LNCaP clone FGC (cell line): ENCODE measurements around the gene PRKN.

Source experiments
- DNase-seq: peaks from one replicate; pipeline ENCODE4 v3.0.0-alpha.2; 2011; ENCODE audit warnings: low read depth
- H3K4me3 ChIP-seq: 2 replicates; pipeline ENCODE4 v1.5.1; 2011; ENCODE audit warnings: mild to moderate bottlenecking, low read depth, low read length, control low read depth
- CTCF ChIP-seq: IDR thresholded peaks from 2 replicates; pipeline ENCODE4 v1.5.1; 2012; ENCODE audit warnings: mild to moderate bottlenecking; ENCODE audit not compliant: control insufficient read depth, insufficient read depth; ENCODE audit errors: extremely low read depth

Gene PRKN

GRCh38 chr6:162705736-162706135 is 21.8 kb downstream of the PRKN start:
- DNase-seq: no peak
- no peak for TF ChIP-seq CTCF
- H3K4me3 ChIP-seq: no peak overlapping the region

DNA sequence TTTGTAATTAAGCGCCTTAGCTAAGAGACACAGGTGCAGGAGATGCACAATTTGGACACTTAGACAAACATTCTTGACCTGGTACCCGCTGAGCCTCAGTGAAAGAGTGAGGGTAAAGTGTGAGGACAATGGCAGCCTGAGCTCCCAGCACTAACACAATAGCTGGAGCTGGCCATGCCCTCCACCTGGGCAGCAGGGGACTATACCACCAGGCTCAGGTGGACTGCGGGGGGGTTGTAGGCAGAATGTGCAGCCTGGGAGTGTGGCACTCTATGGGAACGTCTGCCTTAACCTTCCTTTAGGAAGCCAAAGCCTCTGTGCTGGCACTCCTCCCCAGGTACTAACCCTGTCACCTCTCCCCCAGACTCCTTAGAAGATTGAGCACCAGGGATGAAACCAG is 23.6 kb downstream of the PRKN start:
- TF ChIP-seq CTCF: no peak
- no peak overlapping the region for H3K4me3 ChIP-seq
- no peak for DNase-seq

DNA sequence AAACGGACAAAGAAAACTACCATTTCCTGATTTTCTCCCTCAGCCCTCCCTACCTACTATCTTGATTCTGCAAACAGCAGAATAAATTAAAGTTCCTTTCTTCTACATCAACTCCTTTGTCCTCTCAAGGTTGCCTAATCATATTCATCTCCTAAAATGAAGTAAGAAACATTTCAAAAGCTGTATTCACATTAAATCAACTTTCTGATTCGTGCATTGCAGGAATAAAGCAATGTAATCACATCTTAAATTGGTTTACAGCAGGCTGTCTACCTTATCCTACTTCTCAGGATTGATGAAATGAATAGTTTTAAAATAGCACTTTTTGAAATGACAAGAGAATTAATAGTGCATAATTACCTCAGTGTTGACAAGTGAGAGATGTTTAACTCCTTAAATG is 25.1 kb downstream of the PRKN start:
- DNase-seq: no peak
- TF ChIP-seq CTCF: no peak
- H3K4me3 ChIP-seq: no peak overlapping the region

GRCh38 chr6:162701551-162701950 is 26.0 kb downstream of the PRKN start:
- no peak for DNase-seq
- no peak for TF ChIP-seq CTCF
- no peak overlapping the region for H3K4me3 ChIP-seq

GRCh38 chr6:162700966-162701365 is 26.6 kb downstream of the PRKN start:
- TF ChIP-seq CTCF: no peak
- no peak for DNase-seq

DNA sequence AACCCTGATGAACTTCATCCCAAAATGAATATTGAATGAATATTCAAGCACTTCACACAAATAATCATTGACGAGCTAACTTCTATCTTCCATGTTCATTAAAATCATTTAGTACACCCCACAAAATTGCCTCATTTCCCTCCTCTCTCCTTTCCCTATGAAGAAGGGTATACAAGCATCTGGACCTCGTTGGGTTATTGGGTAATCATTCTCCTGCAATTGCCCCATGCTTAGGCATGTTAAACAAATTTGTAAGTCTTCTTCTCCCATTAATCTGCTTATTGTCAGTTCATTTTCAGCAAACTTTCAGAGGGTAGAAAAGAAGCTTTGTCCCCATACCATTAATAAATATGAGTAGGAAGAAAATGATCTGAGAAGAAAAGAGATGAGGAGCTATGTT is 27.6 kb downstream of the PRKN start:
- DNase-seq: no peak
- no peak overlapping the region for H3K4me3 ChIP-seq
- no peak for TF ChIP-seq CTCF

More at GRCh38 chr6:162700966-162701365, 26.6 kb downstream of the PRKN start:
- H3K4me3 ChIP-seq: no peak overlapping the region

DNA sequence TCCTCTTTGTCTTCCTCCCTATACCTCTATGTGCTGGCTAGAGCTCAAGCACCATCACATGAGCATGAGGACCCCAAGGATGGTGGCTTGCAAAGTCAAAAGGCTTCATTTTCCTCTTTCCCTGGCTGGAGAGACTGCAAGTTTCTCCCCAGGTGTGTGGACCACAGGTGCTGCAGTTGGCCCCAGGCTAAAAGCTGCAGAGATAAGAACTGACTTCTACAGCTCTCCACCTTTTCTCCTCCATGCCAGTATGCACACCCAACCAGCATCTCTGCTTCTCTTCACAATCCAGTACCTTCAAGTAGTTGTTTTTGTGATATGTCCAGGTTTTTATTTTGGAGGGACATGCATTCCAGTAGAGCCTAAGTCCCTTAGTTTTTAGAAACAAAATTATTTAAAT is 29.1 kb downstream of the PRKN start:
- H3K4me3 ChIP-seq: no peak overlapping the region
- no peak for TF ChIP-seq CTCF
- no peak for DNase-seq
